Ovary (tissue), 3 donors: ENCODE measurements around the gene POLR1G.

Experiments used
- EP300 ChIP-seq: sonication (generic); formaldehyde crosslinking; IDR thresholded peaks from one replicate; pipeline ENCODE4 v1.6.1; 2017; ENCODE audit warnings: antibody characterized with exemption
- POLR2A ChIP-seq: fragments of 450-650 bp; IDR thresholded peaks from one replicate; pipeline ENCODE4 v1.6.1; 2017; ENCODE audit warnings: antibody characterized with exemption, mild to moderate bottlenecking, moderate library complexity
- TF ChIP-seq, protein P1 (sequence below), 3 donors: fragments of 450-650 bp in 2 of 3; fragments of 200-600 bp in 1 of 3; IDR thresholded peaks; one replicate each; pipeline versions ENCODE4 v1.5.1 to v1.8.0; 2016 to 2022; ENCODE audit warnings: antibody characterized with exemption in 3 of 3, mild to moderate bottlenecking in 1 of 3
- donor health status: DM: no; HTN: no; CAD: no.

DNA sequence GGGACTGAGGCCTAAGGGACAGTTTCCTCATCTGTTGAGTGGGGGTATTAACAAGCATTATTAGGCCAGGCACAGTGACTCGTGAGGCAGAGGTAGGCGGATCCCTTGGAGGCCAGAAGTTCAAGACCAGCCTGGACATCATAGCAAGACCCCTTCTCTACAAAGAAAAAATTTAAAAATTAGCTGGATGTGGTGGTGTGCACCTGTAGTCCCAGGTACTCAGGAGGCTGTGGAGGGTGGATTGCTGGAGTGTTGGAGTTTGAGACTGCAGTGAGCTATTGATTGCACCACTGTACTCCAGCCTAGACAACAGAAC is 50.0 kb downstream of the POLR1G start:
- TF ChIP-seq POLR2A (no peak), EP300 (no peak)
- TF ChIP-seq, protein P1, sequence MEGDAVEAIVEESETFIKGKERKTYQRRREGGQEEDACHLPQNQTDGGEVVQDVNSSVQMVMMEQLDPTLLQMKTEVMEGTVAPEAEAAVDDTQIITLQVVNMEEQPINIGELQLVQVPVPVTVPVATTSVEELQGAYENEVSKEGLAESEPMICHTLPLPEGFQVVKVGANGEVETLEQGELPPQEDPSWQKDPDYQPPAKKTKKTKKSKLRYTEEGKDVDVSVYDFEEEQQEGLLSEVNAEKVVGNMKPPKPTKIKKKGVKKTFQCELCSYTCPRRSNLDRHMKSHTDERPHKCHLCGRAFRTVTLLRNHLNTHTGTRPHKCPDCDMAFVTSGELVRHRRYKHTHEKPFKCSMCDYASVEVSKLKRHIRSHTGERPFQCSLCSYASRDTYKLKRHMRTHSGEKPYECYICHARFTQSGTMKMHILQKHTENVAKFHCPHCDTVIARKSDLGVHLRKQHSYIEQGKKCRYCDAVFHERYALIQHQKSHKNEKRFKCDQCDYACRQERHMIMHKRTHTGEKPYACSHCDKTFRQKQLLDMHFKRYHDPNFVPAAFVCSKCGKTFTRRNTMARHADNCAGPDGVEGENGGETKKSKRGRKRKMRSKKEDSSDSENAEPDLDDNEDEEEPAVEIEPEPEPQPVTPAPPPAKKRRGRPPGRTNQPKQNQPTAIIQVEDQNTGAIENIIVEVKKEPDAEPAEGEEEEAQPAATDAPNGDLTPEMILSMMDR (IDR thresholded peaks at IDR 0.05) = no peak
